IMR-90 (cell line): ENCODE data around the gene RASL10B. TPM values are rescaled to one million over a fixed set of nuclear protein-coding genes. Genes with fewer than 3 reads are reported as not detected.

Experiments used
- ATAC-seq: fragments of 200-7000 bp; cut with Tn5 transposase; 2 replicates; pipeline ENCODE4 v1.9.1; 2020; ENCODE audit warnings: low read depth, mild to moderate bottlenecking, moderate library complexity
- BruUV-seq: library from RNA; stranded (reverse); fragments of 400-500 nt; replicated peaks from 2 replicates; lab custom pipeline; 2021; lab: Mats Ljungman, UMichigan
- CTCF ChIA-PET: fragments of 300-600 bp; formaldehyde crosslinking; extraction: SDS; loops from one replicate; lab custom pipeline; 2021; ENCODE audit warnings: antibody characterized with exemption; lab: Yijun Ruan, JAX
- POLR2A ChIA-PET: fragments of 300-600 bp; sonication (Branson Sonifier 250); formaldehyde crosslinking; loops from one replicate; lab custom pipeline; 2022; ENCODE audit warnings: antibody characterized with exemption; ENCODE audit not compliant: unreplicated experiment; lab: Charles Lee
- DNase-seq: peaks from one replicate; pipeline ENCODE4 v3.0.0; 2013
- H2AFZ ChIP-seq: replicated peaks from 2 replicates; pipeline ENCODE3; 2013; ENCODE audit warnings: low read length, mild to moderate bottlenecking; ENCODE audit not compliant: poor library complexity
- H2AK5ac ChIP-seq: 2 replicates; pipeline ENCODE4 v1.6.1; 2013; ENCODE audit warnings: low read depth, low read length, inconsistent platforms
- H2AK9ac ChIP-seq: replicated peaks from 2 replicates; pipeline ENCODE3; 2013; ENCODE audit warnings: mild to moderate bottlenecking, low read depth, low read length, moderate library complexity; ENCODE audit not compliant: poor library complexity
- H2BK120ac ChIP-seq: 2 replicates; pipeline ENCODE4 v1.6.1; 2013; ENCODE audit warnings: low read depth, low read length, inconsistent platforms
- H2BK15ac ChIP-seq: 3 replicates; pipeline ENCODE4 v1.6.1; 2013; ENCODE audit warnings: low read depth, low read length, inconsistent platforms
- H2BK20ac ChIP-seq: 2 replicates; pipeline ENCODE4 v1.6.1; 2013; ENCODE audit warnings: low read depth, mild to moderate bottlenecking, inconsistent platforms, low read length, moderate library complexity
- H2BK5ac ChIP-seq: 2 replicates; pipeline ENCODE4 v1.6.1; 2013; ENCODE audit warnings: mild to moderate bottlenecking, low read depth, low read length, inconsistent platforms; ENCODE audit not compliant: poor library complexity, severe bottlenecking
- H3K14ac ChIP-seq: replicated peaks from 2 replicates; pipeline ENCODE4 v1.6.1; 2013; ENCODE audit warnings: low read depth, low read length, inconsistent platforms
- H3K18ac ChIP-seq: 2 replicates; pipeline ENCODE4 v1.6.1; 2013; ENCODE audit warnings: low read depth, low read length, control low read depth
- H3K23ac ChIP-seq: 2 replicates; pipeline ENCODE4 v1.6.1; 2013; ENCODE audit warnings: low read depth, low read length, inconsistent platforms
- H3K27ac ChIP-seq: 2 replicates; pipeline ENCODE4 v1.5.1; 2013; ENCODE audit warnings: mild to moderate bottlenecking, control low read depth, low read length; ENCODE audit not compliant: insufficient read depth
- H3K27me3 ChIP-seq: 2 replicates; pipeline ENCODE4 v1.6.1; 2013; ENCODE audit warnings: low read length; ENCODE audit not compliant: control insufficient read depth, insufficient read depth
- H3K36me3 ChIP-seq: 2 replicates; pipeline ENCODE4 v1.6.1; 2013; ENCODE audit warnings: low read length, mixed read lengths; ENCODE audit not compliant: control insufficient read depth, insufficient read depth
- H3K4ac ChIP-seq: 2 replicates; pipeline ENCODE4 v1.6.1; 2013; ENCODE audit warnings: low read depth, low read length, inconsistent platforms
- H3K4me1 ChIP-seq: 2 replicates; pipeline ENCODE4 v1.6.1; 2013; ENCODE audit warnings: low read length, mixed read lengths; ENCODE audit not compliant: control insufficient read depth, insufficient read depth
- H3K4me2 ChIP-seq: 2 replicates; pipeline ENCODE4 v1.6.1; 2013; ENCODE audit warnings: low read depth, mild to moderate bottlenecking, control low read depth, low read length, moderate library complexity
- H3K4me3 ChIP-seq: 2 replicates; pipeline ENCODE4 v1.5.1; 2013; ENCODE audit warnings: low read depth, mild to moderate bottlenecking, control low read depth, low read length, moderate library complexity; ENCODE audit not compliant: insufficient read depth
- H3K56ac ChIP-seq: 2 replicates; pipeline ENCODE4 v1.6.1; 2013; ENCODE audit warnings: low read length, inconsistent platforms; ENCODE audit not compliant: insufficient read depth; ENCODE audit errors: extremely low read depth
- H3K79me1 ChIP-seq, 2 experiments: 2 replicates each; pipeline ENCODE4 v1.6.1; 2013; ENCODE audit warnings: low read length in 2 of 2, inconsistent platforms in 1 of 2, low read depth in 1 of 2
- H3K9ac ChIP-seq: 2 replicates; pipeline ENCODE4 v1.6.1; 2013; ENCODE audit warnings: low read depth, low read length, control low read depth
- H3K9me1 ChIP-seq: 2 replicates; pipeline ENCODE4 v1.6.1; 2013; ENCODE audit warnings: low read length, inconsistent platforms; ENCODE audit not compliant: insufficient read depth
- H3K9me3 ChIP-seq: 2 replicates; pipeline ENCODE4 v1.6.1; 2013; ENCODE audit warnings: low read length; ENCODE audit not compliant: control insufficient read depth, insufficient read depth
- H4K20me1 ChIP-seq: 2 replicates; pipeline ENCODE4 v1.6.1; 2013; ENCODE audit warnings: low read length, inconsistent platforms; ENCODE audit not compliant: insufficient read depth
- H4K5ac ChIP-seq: 2 replicates; pipeline ENCODE4 v1.6.1; 2013; ENCODE audit warnings: mild to moderate bottlenecking, low read depth, low read length, control low read depth
- H4K8ac ChIP-seq, 2 experiments: 2 replicates each; pipeline ENCODE4 v1.6.1; 2013; ENCODE audit warnings: low read depth in 2 of 2, low read length in 2 of 2, control low read depth in 1 of 2, inconsistent platforms in 1 of 2
- H4K91ac ChIP-seq: 2 replicates; pipeline ENCODE4 v1.6.1; 2013; ENCODE audit warnings: low read depth, low read length, inconsistent platforms; ENCODE audit not compliant: insufficient read depth
- BHLHE40 ChIP-seq: fragments of 150-350 bp; IDR thresholded peaks from 2 replicates; pipeline ENCODE4 v1.6.1; 2016; ENCODE audit warnings: mild to moderate bottlenecking, low read depth, low read length
- CEBPB ChIP-seq: IDR thresholded peaks from 2 replicates; pipeline ENCODE4 v1.6.1; 2012; ENCODE audit warnings: low read depth, low read length, improper control_type of control experiment
- CHD1 ChIP-seq: IDR thresholded peaks from 2 replicates; pipeline ENCODE4 v1.6.1; 2012; ENCODE audit warnings: low read depth, low read length, improper control_type of control experiment
- FOS ChIP-seq: fragments of 150-350 bp; IDR thresholded peaks from 2 replicates; pipeline ENCODE4 v1.6.1; 2016; ENCODE audit warnings: low read depth, low read length
- MAFK ChIP-seq: IDR thresholded peaks from 2 replicates; pipeline ENCODE4 v1.6.1; 2012; ENCODE audit warnings: low read depth, low read length, improper control_type of control experiment
- MAZ ChIP-seq: IDR thresholded peaks from 2 replicates; pipeline ENCODE4 v1.6.1; 2012; ENCODE audit warnings: low read depth, mild to moderate bottlenecking, low read length, improper control_type of control experiment, moderate library complexity, borderline replicate concordance
- MXI1 ChIP-seq: IDR thresholded peaks from 2 replicates; pipeline ENCODE4 v1.6.1; 2012; ENCODE audit warnings: low read depth, mild to moderate bottlenecking, low read length, moderate library complexity, borderline replicate concordance
- NFE2L2 ChIP-seq: fragments of 150-350 bp; IDR thresholded peaks from 2 replicates; pipeline ENCODE4 v1.6.1; 2016; ENCODE audit warnings: low read depth, mild to moderate bottlenecking, low read length
- POLR2A ChIP-seq: IDR thresholded peaks from 2 replicates; pipeline ENCODE4 v1.6.1; 2012; ENCODE audit warnings: mild to moderate bottlenecking, low read depth, low read length
- RAD21 ChIP-seq: IDR thresholded peaks from 2 replicates; pipeline ENCODE4 v1.6.1; 2012; ENCODE audit warnings: low read length, improper control_type of control experiment
- RCOR1 ChIP-seq: IDR thresholded peaks from 2 replicates; pipeline ENCODE4 v1.6.1; 2012; ENCODE audit warnings: mild to moderate bottlenecking, low read length, improper control_type of control experiment; ENCODE audit not compliant: insufficient replicate concordance
- RFX5 ChIP-seq: IDR thresholded peaks from 2 replicates; pipeline ENCODE4 v1.8.0; 2012; ENCODE audit warnings: low read depth, mild to moderate bottlenecking, low read length, moderate library complexity
- SMC3 ChIP-seq: fragments of 150-350 bp; IDR thresholded peaks from 2 replicates; pipeline ENCODE4 v1.6.1; 2016; ENCODE audit warnings: low read depth, mild to moderate bottlenecking, antibody characterized with exemption, low read length, moderate library complexity
- USF2 ChIP-seq: fragments of 150-350 bp; IDR thresholded peaks from 2 replicates; pipeline ENCODE4 v1.6.1; 2017; ENCODE audit warnings: mild to moderate bottlenecking, antibody characterized with exemption, low read length, low read depth
- WGBS, 2 experiments: methylation state at CpG; one replicate each; pipeline versions ENCODE4 v1.1.5 to v1.1.7; 2013; ENCODE audit warnings: missing lambda C conversion rate in 2 of 2; ENCODE audit not compliant: insufficient read length in 1 of 2; ENCODE audit errors: extremely low coverage in 2 of 2; 5-methylcytosine and 5-hydroxymethylcytosine counted together
- dilution Hi-C: fragments of 300-500 bp; cut with HindIII; formaldehyde crosslinking; loops from one replicate; pipeline ENCODE4 v1.14.3; 2018; ENCODE audit warnings: low sequenced_read_pairs; ENCODE audit not compliant: unreplicated experiment
- in situ Hi-C: fragments of 300-500 bp; cut with MboI; formaldehyde crosslinking; loops from 3 replicates; pipeline ENCODE4 v1.14.3; 2019; ENCODE audit warnings: low sequenced_read_pairs, inconsistent platforms, mixed read lengths
- intact Hi-C: fragments of 100-400 bp; cut with micrococcal nuclease; formaldehyde crosslinking; loops from 2 replicates; pipeline ENCODE4 v1.10.0; 2022
- polyA plus RNA-seq, 3 experiments: library from polyadenylated mRNA; depleted of rRNA; stranded (reverse); fragments of >200 nt; gene quantifications; 2 replicates each; pipeline ENCODE4 v1.2.3, GENCODE V29; 2012; ENCODE audit warnings: low replicate concordance in 1 of 3
- total RNA-seq: library from RNA; depleted of rRNA; stranded (reverse); fragments of >200 nt; gene quantifications from 2 replicates; pipeline ENCODE4 v1.2.3, GENCODE V29; 2012
- TF ChIP-seq, protein P1 (sequence below): conservative IDR thresholded peaks from 2 replicates; pipeline ENCODE4 v1.5.1; 2012; ENCODE audit warnings: mild to moderate bottlenecking, low read depth, low read length, improper control_type of control experiment
- TF ChIP-seq, protein P2 (sequence below): fragments of 150-350 bp; IDR thresholded peaks from 2 replicates; pipeline ENCODE4 v1.6.1; 2016; ENCODE audit warnings: low read depth, mild to moderate bottlenecking, low read length, moderate library complexity, borderline replicate concordance

RASL10B gene
- total and polyA plus RNA-seq, 2 of the 4 experiments (the other 2 are of a cell fraction) = 4.1 to 4.7 TPM

DNA sequence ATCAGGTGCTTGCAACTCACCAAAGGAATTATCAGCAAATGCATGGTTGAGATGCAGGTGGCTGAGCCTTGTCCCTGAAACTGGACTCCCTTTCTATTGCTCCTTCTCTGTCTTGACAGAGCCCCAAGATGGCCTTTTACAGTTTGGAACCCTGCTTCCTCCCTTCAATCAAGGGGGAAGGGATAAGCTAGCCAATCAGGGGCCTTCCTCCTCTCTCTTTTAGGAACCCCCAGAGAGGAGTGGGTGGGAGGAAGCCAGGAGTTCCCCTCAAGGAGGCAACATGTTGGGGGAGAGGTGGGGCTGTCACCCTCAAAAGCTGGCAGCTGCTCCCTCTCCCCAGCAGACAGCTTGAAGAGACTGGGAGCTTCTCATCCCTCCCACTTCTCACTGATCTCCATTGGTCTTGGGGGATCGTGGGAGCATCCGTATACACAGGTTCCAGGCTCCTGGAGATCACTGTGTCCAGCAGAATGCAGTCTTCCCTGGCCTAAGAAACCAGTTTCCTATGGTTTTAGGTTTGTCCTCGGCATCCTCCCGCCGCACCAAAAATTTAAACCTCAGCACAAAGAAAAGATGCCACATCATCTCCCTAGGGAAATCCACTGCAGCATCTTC lies 7.2 kb downstream of the RASL10B start:
- Histone ChIP-seq H3K9me3 (no peaks in the 10 kb centered on the region), H3K4ac (no peak overlapping the region), H2BK120ac (no peak overlapping the region), H3K14ac (no peak overlapping the region), H2AFZ (no peak overlapping the region), H3K27ac (no peak overlapping the region), H2BK5ac (no peak overlapping the region), H3K56ac (no peak overlapping the region), H3K9me1 (peaks cover under 1% of the 10 kb centered on the region; the same call in 1 of the 2 replicates), H3K4me2 (no peak overlapping the region), H3K4me1 (no peaks in the 10 kb centered on the region), H2BK15ac (no peak overlapping the region), H3K18ac (no peak overlapping the region), H2AK9ac (no peak overlapping the region), H2AK5ac (no peak overlapping the region), H3K23ac (no peak overlapping the region), H4K8ac (no peak overlapping the region), H2BK20ac (no peak overlapping the region), H3K36me3 (no peaks in the 10 kb centered on the region), H4K20me1 (peaks cover 12% of the 10 kb centered on the region), H3K27me3 (peaks cover 39% of the 10 kb centered on the region), H4K91ac (no peak overlapping the region), H4K5ac (no peak overlapping the region), H3K79me1 (no peaks in the 10 kb centered on the region), H3K9ac (no peak overlapping the region), H3K4me3 (no peak overlapping the region)
- CTCF ChIA-PET = no interaction called here
- intact Hi-C loops = no loop called here
- POLR2A ChIA-PET = no interaction called here
- DNase-seq (no peak), ATAC-seq (no peak)
- WGBS, 2 experiments = no CpG with 5 or more reads among the region's 5 CpGs
- TF ChIP-seq, protein P1, sequence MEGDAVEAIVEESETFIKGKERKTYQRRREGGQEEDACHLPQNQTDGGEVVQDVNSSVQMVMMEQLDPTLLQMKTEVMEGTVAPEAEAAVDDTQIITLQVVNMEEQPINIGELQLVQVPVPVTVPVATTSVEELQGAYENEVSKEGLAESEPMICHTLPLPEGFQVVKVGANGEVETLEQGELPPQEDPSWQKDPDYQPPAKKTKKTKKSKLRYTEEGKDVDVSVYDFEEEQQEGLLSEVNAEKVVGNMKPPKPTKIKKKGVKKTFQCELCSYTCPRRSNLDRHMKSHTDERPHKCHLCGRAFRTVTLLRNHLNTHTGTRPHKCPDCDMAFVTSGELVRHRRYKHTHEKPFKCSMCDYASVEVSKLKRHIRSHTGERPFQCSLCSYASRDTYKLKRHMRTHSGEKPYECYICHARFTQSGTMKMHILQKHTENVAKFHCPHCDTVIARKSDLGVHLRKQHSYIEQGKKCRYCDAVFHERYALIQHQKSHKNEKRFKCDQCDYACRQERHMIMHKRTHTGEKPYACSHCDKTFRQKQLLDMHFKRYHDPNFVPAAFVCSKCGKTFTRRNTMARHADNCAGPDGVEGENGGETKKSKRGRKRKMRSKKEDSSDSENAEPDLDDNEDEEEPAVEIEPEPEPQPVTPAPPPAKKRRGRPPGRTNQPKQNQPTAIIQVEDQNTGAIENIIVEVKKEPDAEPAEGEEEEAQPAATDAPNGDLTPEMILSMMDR = no peak
- TF ChIP-seq, protein P2, sequence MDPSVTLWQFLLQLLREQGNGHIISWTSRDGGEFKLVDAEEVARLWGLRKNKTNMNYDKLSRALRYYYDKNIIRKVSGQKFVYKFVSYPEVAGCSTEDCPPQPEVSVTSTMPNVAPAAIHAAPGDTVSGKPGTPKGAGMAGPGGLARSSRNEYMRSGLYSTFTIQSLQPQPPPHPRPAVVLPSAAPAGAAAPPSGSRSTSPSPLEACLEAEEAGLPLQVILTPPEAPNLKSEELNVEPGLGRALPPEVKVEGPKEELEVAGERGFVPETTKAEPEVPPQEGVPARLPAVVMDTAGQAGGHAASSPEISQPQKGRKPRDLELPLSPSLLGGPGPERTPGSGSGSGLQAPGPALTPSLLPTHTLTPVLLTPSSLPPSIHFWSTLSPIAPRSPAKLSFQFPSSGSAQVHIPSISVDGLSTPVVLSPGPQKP = no peak
- no peak for TF ChIP-seq NFE2L2
- no peak for TF ChIP-seq CEBPB
- no peak for TF ChIP-seq FOS
- no peak for TF ChIP-seq MAZ
- TF ChIP-seq RAD21 = no peak
- TF ChIP-seq CHD1 = no peak
- no peak for TF ChIP-seq RCOR1
- TF ChIP-seq POLR2A = no peak
- TF ChIP-seq MXI1 = no peak
- TF ChIP-seq MAFK = no peak
- TF ChIP-seq RFX5 = no peak
- no peak for TF ChIP-seq USF2
- no peak for TF ChIP-seq BHLHE40
- TF ChIP-seq SMC3 = no peak
- dilution Hi-C loops = no loop called here
- BruUV-seq = no TSS peak
- in situ Hi-C loops = loop anchor here (25.0 kb wide), 1 partner anchor 376 kb away; the partner anchor contains the start of gene SLFN11
